Osteoblast (primary cell): ENCODE data around the gene ZC3H7A. TPM values are rescaled to one million over a fixed set of nuclear protein-coding genes. Genes with fewer than 3 reads are reported as not detected.

Experiments
- DNase-seq: peaks from one replicate; pipeline ENCODE4 v3.0.0; 2011; ENCODE audit warnings: low spot score, mixed read lengths; ENCODE audit not compliant: insufficient read length; ENCODE audit errors: missing footprints
- H2AFZ ChIP-seq: 2 replicates; pipeline ENCODE4 v1.6.0; 2011; ENCODE audit warnings: mild to moderate bottlenecking, low read length
- H3K27ac ChIP-seq: 2 replicates; pipeline ENCODE4 v1.5.1; 2011; ENCODE audit warnings: mild to moderate bottlenecking, low read depth, low read length, moderate library complexity
- H3K27me3 ChIP-seq: 2 replicates; pipeline ENCODE4 v1.6.0; 2012; ENCODE audit warnings: mild to moderate bottlenecking, control low read depth, inconsistent platforms, low read length, moderate library complexity; ENCODE audit not compliant: insufficient read depth
- H3K36me3 ChIP-seq: 2 replicates; pipeline ENCODE4 v1.5.1; 2011; ENCODE audit warnings: mild to moderate bottlenecking, low read length, control low read depth, moderate library complexity; ENCODE audit not compliant: insufficient read depth
- H3K4me1 ChIP-seq: 2 replicates; pipeline ENCODE4 v1.5.1; 2011; ENCODE audit warnings: mild to moderate bottlenecking, low read length, control low read depth, moderate library complexity; ENCODE audit not compliant: insufficient read depth
- H3K4me2 ChIP-seq: 2 replicates; pipeline ENCODE4 v1.6.0; 2011; ENCODE audit warnings: mild to moderate bottlenecking, low read length; ENCODE audit not compliant: insufficient read depth
- H3K4me3 ChIP-seq: fragments of 200-600 bp; sonication (generic); 3 replicates; pipeline ENCODE4 v1.5.1; 2012; ENCODE audit warnings: mild to moderate bottlenecking, low read length, inconsistent platforms; ENCODE audit not compliant: insufficient read depth
- H3K79me2 ChIP-seq: 2 replicates; pipeline ENCODE4 v1.6.0; 2012; ENCODE audit warnings: mild to moderate bottlenecking, low read length, control low read depth, inconsistent platforms; ENCODE audit not compliant: insufficient read depth
- H3K9me3 ChIP-seq: 2 replicates; pipeline ENCODE4 v1.5.1; 2011; ENCODE audit warnings: low read depth, low read length, control low read depth
- H4K20me1 ChIP-seq: 2 replicates; pipeline ENCODE4 v1.6.0; 2012; ENCODE audit warnings: mild to moderate bottlenecking, low read length, control low read depth; ENCODE audit not compliant: insufficient read depth
- total RNA-seq: library from RNA; depleted of rRNA; stranded (reverse); fragments of >200 nt; gene quantifications from 2 replicates; pipeline ENCODE4 v1.2.3, GENCODE V29; 2012
- TF ChIP-seq, protein P1 (sequence below): IDR thresholded peaks from 2 replicates; pipeline ENCODE4 v1.5.1; 2011; ENCODE audit warnings: mild to moderate bottlenecking, low read depth, low read length, moderate library complexity; ENCODE audit errors: extremely low read depth

ZC3H7A gene
- total RNA-seq, 1 donor, result 39.8 TPM

DNA sequence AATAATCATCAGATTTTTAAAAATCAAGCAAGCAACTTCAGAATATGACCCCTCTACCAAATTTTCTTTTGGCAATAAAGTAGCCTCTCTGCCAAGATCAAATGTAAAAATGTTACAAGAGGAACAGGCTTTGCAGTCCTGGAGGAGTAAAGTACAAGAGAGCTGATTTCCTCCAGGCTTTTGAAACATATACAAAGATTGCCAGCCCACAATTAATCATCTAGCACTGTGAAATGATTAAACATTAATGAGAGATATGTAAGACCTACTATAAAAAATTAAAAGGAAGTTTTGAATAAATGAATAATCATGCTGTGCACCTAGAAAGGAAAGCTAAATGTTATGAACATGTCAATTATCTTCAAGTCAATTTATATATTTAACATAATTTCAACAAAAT, 80.7 kb downstream of the ZC3H7A start:
- Histone ChIP-seq H3K27ac (no peak overlapping the region), H3K9me3 (no peaks in the 10 kb centered on the region), H3K4me1 (no peaks in the 10 kb centered on the region), H4K20me1 (no peaks in the 10 kb centered on the region), H3K36me3 (peaks cover 43% of the 10 kb centered on the region), H3K27me3 (no peaks in the 10 kb centered on the region), H3K4me2 (no peak overlapping the region), H3K79me2 (peaks cover 10% of the 10 kb centered on the region), H3K4me3 (no peak overlapping the region), H2AFZ (no peak overlapping the region)
- TF ChIP-seq, protein P1, sequence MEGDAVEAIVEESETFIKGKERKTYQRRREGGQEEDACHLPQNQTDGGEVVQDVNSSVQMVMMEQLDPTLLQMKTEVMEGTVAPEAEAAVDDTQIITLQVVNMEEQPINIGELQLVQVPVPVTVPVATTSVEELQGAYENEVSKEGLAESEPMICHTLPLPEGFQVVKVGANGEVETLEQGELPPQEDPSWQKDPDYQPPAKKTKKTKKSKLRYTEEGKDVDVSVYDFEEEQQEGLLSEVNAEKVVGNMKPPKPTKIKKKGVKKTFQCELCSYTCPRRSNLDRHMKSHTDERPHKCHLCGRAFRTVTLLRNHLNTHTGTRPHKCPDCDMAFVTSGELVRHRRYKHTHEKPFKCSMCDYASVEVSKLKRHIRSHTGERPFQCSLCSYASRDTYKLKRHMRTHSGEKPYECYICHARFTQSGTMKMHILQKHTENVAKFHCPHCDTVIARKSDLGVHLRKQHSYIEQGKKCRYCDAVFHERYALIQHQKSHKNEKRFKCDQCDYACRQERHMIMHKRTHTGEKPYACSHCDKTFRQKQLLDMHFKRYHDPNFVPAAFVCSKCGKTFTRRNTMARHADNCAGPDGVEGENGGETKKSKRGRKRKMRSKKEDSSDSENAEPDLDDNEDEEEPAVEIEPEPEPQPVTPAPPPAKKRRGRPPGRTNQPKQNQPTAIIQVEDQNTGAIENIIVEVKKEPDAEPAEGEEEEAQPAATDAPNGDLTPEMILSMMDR, result no peak
- DNase-seq, result no peak

- no peak overlapping the region for H3K27ac ChIP-seq
- peaks cover 10% of the 10 kb centered on the region for H3K79me2 ChIP-seq
- H4K20me1 ChIP-seq, result no peaks in the 10 kb centered on the region
- H3K4me3 ChIP-seq, result no peak overlapping the region
- no peaks in the 10 kb centered on the region for H3K27me3 ChIP-seq
- peaks cover 39% of the 10 kb centered on the region for H3K36me3 ChIP-seq
- TF ChIP-seq, protein P1, result no peak
- no peak overlapping the region for H2AFZ ChIP-seq
- H3K4me1 ChIP-seq, result no peaks in the 10 kb centered on the region
- DNase-seq, result no peak
- no peak overlapping the region for H3K4me2 ChIP-seq
- H3K9me3 ChIP-seq, result no peaks in the 10 kb centered on the region
Observed at GRCh38 chr16:11715246-11715947, 81.7 kb downstream of the ZC3H7A start.

DNA sequence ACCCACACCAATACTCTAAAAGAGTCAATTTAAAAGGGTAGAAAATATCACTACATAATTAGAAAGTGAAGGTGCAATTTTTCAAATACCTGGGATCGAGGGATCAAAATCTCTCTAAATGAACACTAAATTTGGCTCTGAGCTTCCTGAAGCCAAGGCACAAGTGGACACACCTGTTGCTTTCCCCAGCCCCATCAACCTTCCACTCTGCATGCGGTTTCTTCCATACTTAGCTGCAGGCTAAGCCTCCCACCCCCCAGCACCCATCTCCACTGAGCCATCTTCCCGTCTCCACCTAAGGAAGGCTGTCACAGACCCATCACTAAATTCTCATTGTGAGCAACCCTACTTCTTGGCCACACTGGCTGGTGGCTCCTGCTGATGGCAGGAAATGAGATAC, 84.9 kb downstream of the ZC3H7A start:
- no peaks in the 10 kb centered on the region for H3K27me3 ChIP-seq
- H3K27ac ChIP-seq, result no peak overlapping the region
- DNase-seq, result no peak
- H3K79me2 ChIP-seq, result peaks cover 9% of the 10 kb centered on the region
- TF ChIP-seq, protein P1, result no peak
- H3K36me3 ChIP-seq, result peaks cover 29% of the 10 kb centered on the region
- no peak overlapping the region for H2AFZ ChIP-seq
- H4K20me1 ChIP-seq, result no peaks in the 10 kb centered on the region
- H3K4me3 ChIP-seq, result no peak overlapping the region
- H3K4me1 ChIP-seq, result peaks cover 9% of the 10 kb centered on the region
- no peak overlapping the region for H3K4me2 ChIP-seq
- no peaks in the 10 kb centered on the region for H3K9me3 ChIP-seq

DNA sequence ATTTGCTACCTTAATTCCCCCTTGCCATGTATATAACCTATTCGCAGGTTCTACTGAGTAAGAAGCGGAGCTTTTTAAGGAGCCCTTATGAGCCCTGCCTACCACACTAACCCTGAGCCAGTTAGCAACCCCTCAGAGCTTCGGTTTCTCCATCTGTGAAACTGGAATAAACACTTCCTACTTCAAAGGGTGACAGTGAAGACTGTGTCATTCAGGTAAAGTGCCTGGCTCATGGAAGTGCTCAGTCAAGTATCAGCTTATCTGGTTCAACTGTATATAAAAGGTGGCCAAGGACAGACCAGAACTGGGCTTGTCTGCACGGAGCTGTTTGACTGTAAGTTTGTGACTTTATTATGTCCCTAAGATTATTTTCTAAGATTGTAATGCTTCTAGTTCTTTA, 85.4 kb downstream of the ZC3H7A start:
- H3K27ac ChIP-seq, result no peak overlapping the region
- H3K4me1 ChIP-seq, result peaks cover 9% of the 10 kb centered on the region
- H3K79me2 ChIP-seq, result peaks cover 10% of the 10 kb centered on the region
- peaks cover 29% of the 10 kb centered on the region for H3K36me3 ChIP-seq
- H3K4me3 ChIP-seq, result no peak overlapping the region
- no peak for DNase-seq
- TF ChIP-seq, protein P1, result no peak
- no peaks in the 10 kb centered on the region for H3K9me3 ChIP-seq
- H3K27me3 ChIP-seq, result no peaks in the 10 kb centered on the region
- no peak overlapping the region for H3K4me2 ChIP-seq
- H2AFZ ChIP-seq, result no peak overlapping the region
- no peaks in the 10 kb centered on the region for H4K20me1 ChIP-seq
